ENCODE results near the gene RNASE4. TPM values are rescaled to one million over a fixed set of nuclear protein-coding genes. Genes with fewer than 3 reads are reported as not detected.

RNASE4 gene
- total and polyA plus RNA-seq, 10 of the 15 experiments (the other 5 are each of a cell fraction or from before 2014, with no cell fraction given) = 0.87 to 2.6 (median 1.3) TPM

- BruUV-seq (replicated peaks) = no TSS peak
- no peaks in the 10 kb centered on the region; a peak in 2 of 4 replicates for H3K27me3 ChIP-seq (replicated peaks in 1 of 2; ENCODE audit: control insufficient read depth in 2 of 2, insufficient read depth in 2 of 2, low read length in 1 of 2)
- TF ChIP-seq RBBP5 (conservative IDR thresholded peaks at IDR 0.05) = no peak
- no peak for TF ChIP-seq RCOR1 (conservative IDR thresholded peaks at IDR 0.05; ENCODE audit: low read depth, low read length)
- 0 out of 2 replicates have a peak, but pooled peaks have one; percentile 15 for TF ChIP-seq POLR2A (IDR thresholded peaks at IDR 0.05; ENCODE audit: low read depth, low read length)
- no peak for TF ChIP-seq SMC3 (IDR thresholded peaks at IDR 0.05; ENCODE audit: borderline replicate concordance, low read length)
- TF ChIP-seq ZNF274 (IDR thresholded peaks at IDR 0.05; ENCODE audit: insufficient read depth, insufficient read length) = no peak
- no peak for TF ChIP-seq NFYB (IDR thresholded peaks at IDR 0.05; ENCODE audit: insufficient read depth, low read depth, low read length)
- no peak for TF ChIP-seq ZBTB11 (CRISPR knock-in tag; IDR thresholded peaks at IDR 0.05)
Measured at GRCh38 chr14:20658246-20658645, 26.1 kb upstream of the RNASE4 start.

More at GRCh38 chr14:20658246-20658645, 26.1 kb upstream of the RNASE4 start:
- ChIA-PET SMC1A (ENCODE audit: uncharacterized antibody, unreplicated experiment) (interaction anchor here (1.3 to 2.9 kb wide), 4 partner anchors 21 to 45 kb away, joined by 4 to 16 read pairs (median 8); no protein-coding TSS in a partner anchor), RAD21 (ENCODE audit: unreplicated experiment) (interaction anchor here (1.0 to 1.4 kb wide), 3 partner anchors 22 to 48 kb away, joined by 3 to 4 read pairs (median 4); partner anchors contain the start of gene ANG), POLR2A (no interaction called here), CTCF (interaction anchor here (1.0 to 11.5 kb wide), 7 partner anchors 19 to 314 kb away, joined by 3 to 214 read pairs (median 5); partner anchors contain the start of genes ANG and RNASE4)
- H2AFZ ChIP-seq (ENCODE audit: control insufficient read depth, low read depth, low read length) = no peak overlapping the region
- peaks cover 4% of the 10 kb centered on the region for H3K4me1 ChIP-seq (ENCODE audit: control insufficient read depth, insufficient read depth, low read length)
- in situ Hi-C loops (cut with MboI) (no loop called here), intact Hi-C loops (cut with micrococcal nuclease; ENCODE audit: unreplicated experiment) (no loop called here)
- ATAC-seq = no peak
- 0% methylated on average over 3 of the region's 3 CpGs for WGBS (ENCODE audit: insufficient coverage, insufficient replicate concordance, low lambda C conversion rate, missing lambda C conversion rate)
- H3K27ac ChIP-seq (ENCODE audit: control insufficient read depth, insufficient read depth) = no peak overlapping the region
- DNase-seq (ENCODE audit: low read depth, low spot score) = no peak
- H3K79me2 ChIP-seq (ENCODE audit: control insufficient read depth, insufficient read depth, low read length) = peaks cover 2% of the 10 kb centered on the region
- H3K9ac ChIP-seq (ENCODE audit: control insufficient read depth, insufficient read depth, low read length) = no peak overlapping the region
- H3K9me3 ChIP-seq (replicated peaks; ENCODE audit: control insufficient read depth, insufficient read depth, low read length) = no peaks in the 10 kb centered on the region
- no peaks in the 10 kb centered on the region; the same call in 1 of the 2 replicates for H4K20me1 ChIP-seq (ENCODE audit: control insufficient read depth, insufficient read depth)
- no peak overlapping the region for H3K4me3 ChIP-seq
- H3K36me3 ChIP-seq (ENCODE audit: control insufficient read depth in 2 of 2, insufficient read depth in 2 of 2, low read length in 1 of 2) = peaks cover 0 to 3% of the 10 kb centered on the region in 2 experiments; a peak in 1 of 4 replicates
- no peak for FAIRE-seq
- no peak overlapping the region for H3K4me2 ChIP-seq (ENCODE audit: control insufficient read depth, insufficient read depth)

Data from GM12878 (cell line).